Measurements from ENCODE around the gene ORM1. TPM values are rescaled to one million over a fixed set of nuclear protein-coding genes. Genes with fewer than 3 reads are reported as not detected.
"Not testable (repeated sequence)": the region's sequence is repeated elsewhere in the genome, so short reads cannot be mapped to it uniquely, and the experiment has no call there.

The ORM1 gene
- total RNA-seq, 2 experiments from 2014 or later = not detected

GRCh38 chr9:114333718-114334117, 10.8 kb downstream of the ORM1 start:
- peaks cover 40% of the 10 kb centered on the region for H3K36me3 Mint-ChIP-seq (ENCODE audit: low read depth)
- DNase-seq; H3K4me1 Mint-ChIP-seq (ENCODE audit: low read depth); H3K27ac Mint-ChIP-seq; CTCF ChIA-PET; H3K9me3 Mint-ChIP-seq (ENCODE audit: insufficient read depth); ATAC-seq; POLR2A ChIA-PET; H3K4me3 Mint-ChIP-seq; H3K27me3 Mint-ChIP-seq (ENCODE audit: low read depth): not testable (repeated sequence)

DNA sequence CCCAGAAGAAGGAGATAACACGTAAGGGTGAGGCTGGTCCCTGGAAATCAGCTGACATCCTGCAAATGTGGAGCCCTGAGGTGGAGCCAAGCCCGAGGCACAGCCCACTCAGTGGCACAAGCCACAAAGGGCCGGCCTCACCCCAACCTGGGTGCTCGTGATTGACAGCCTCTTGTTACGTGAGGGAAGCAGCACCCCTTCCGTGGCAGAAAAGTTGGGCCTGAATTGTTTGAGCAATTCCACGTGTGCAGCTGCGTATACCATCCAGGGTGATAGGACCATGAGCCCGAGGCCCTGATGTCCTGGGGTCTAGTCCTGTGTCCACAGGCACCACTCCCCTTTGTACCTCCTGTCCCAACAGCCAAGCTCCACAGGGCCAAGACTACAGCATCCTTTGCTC, 11.6 kb downstream of the ORM1 start:
- peak overlapping the region; percentile 40 for H3K27ac Mint-ChIP-seq
- H3K36me3 Mint-ChIP-seq (ENCODE audit: low read depth) = peaks cover 48% of the 10 kb centered on the region
- H3K4me1 Mint-ChIP-seq (ENCODE audit: low read depth) = peaks cover 10% of the 10 kb centered on the region
- H3K9me3 Mint-ChIP-seq (ENCODE audit: insufficient read depth) = no peaks in the 10 kb centered on the region
- no peaks in the 10 kb centered on the region for H3K27me3 Mint-ChIP-seq (ENCODE audit: low read depth)
- ATAC-seq = no peak
- CTCF ChIA-PET = no interaction called here
- no peak overlapping the region for H3K4me3 Mint-ChIP-seq
- no peak for DNase-seq
- POLR2A ChIA-PET = no interaction called here

DNA sequence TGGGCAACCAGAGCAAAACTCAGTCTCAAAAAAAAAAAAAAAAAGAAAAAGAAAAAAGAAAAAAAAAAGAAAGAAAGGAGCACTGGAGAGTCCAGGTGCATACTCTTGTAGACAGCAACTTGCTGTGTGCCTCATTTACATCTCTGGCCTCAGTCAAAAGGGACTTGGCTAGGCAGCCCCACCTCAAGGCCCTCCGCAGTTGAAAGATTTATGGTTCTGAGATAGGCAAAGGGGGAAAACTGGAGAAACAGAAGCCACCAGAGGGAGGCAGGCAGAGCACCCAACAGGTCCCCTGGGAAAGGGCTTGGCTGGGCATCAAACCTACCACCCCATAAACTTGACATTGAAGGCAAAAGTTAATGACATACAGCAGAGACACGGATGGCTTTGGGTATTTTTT, 12.8 kb downstream of the ORM1 start:
- POLR2A ChIA-PET = no interaction called here
- Mint-ChIP-seq H3K36me3 (ENCODE audit: low read depth) (peaks cover 59% of the 10 kb centered on the region), H3K4me3 (no peak overlapping the region)

GRCh38 chr9:114336157-114336556, 13.3 kb downstream of the ORM1 start:
- CTCF ChIA-PET = interaction anchor here (1.0 to 1.1 kb wide), 2 partner anchors 14 to 70 kb away, joined by 3 read pairs; no protein-coding TSS in a partner anchor

More for the DNA sequence above, 12.8 kb downstream of the ORM1 start:
- CTCF ChIA-PET = no interaction called here
- peaks cover 19% of the 10 kb centered on the region for H3K4me1 Mint-ChIP-seq (ENCODE audit: low read depth)
- no peak overlapping the region for H3K27ac Mint-ChIP-seq
- H3K9me3 Mint-ChIP-seq (ENCODE audit: insufficient read depth) = no peaks in the 10 kb centered on the region
- ATAC-seq = no peak
- H3K27me3 Mint-ChIP-seq (ENCODE audit: low read depth) = no peaks in the 10 kb centered on the region
- no peak for DNase-seq

DNA sequence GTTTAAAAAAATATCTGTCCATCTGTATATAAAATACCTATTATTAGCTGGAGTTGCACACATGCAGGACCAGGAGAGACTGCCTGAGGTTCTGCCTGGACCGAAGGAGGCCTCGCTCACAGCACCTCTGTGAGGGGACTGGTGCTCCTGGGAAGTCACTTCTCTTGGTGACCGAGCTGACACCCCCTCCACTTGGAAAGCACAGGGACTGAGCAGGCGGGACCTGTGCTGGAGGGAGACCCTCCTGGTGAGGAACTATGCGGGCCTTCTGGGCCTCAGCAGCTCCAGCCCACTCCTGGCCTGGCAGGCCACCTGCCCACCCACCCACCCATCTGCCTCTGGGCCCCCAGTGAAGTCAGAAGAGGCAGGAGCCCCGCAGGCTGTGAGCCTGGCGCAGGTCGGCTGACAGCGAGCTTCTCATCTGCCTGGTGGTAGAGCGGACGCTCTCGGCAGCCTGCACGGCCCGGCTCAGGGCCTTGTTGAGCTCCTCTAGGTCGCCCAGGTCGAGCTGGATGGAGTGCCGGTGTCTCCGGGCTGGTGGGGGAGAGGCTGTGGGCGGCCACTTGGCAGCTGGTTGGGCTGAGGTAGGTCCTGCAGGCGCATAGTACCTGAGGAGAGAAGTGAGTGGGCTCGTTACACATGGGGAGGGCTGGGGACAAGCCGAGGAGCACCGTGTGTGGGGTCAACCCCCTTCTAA, 13.9 kb downstream of the ORM1 start:
- POLR2A ChIA-PET = no interaction called here
- H3K36me3 Mint-ChIP-seq (ENCODE audit: low read depth) = peaks cover 69% of the 10 kb centered on the region
- ATAC-seq (no peak), DNase-seq (no peak)
- no peaks in the 10 kb centered on the region for H3K9me3 Mint-ChIP-seq (ENCODE audit: insufficient read depth)
- CTCF ChIA-PET = interaction anchor here (1.0 to 5.7 kb wide), 3 partner anchors 13 to 69 kb away, joined by 3 to 46 read pairs (median 3); partner anchors contain the start of gene AKNA
- no peaks in the 10 kb centered on the region for H3K27me3 Mint-ChIP-seq (ENCODE audit: low read depth)
- H3K27ac Mint-ChIP-seq = no peak overlapping the region
- H3K4me1 Mint-ChIP-seq (ENCODE audit: low read depth) = peaks cover 25% of the 10 kb centered on the region
- H3K4me3 Mint-ChIP-seq = no peak overlapping the region

More at GRCh38 chr9:114336157-114336556, 13.3 kb downstream of the ORM1 start:
- peaks cover 62% of the 10 kb centered on the region for H3K36me3 Mint-ChIP-seq (ENCODE audit: low read depth)
- peaks cover 20% of the 10 kb centered on the region for H3K4me1 Mint-ChIP-seq (ENCODE audit: low read depth)
- POLR2A ChIA-PET = no interaction called here
- ATAC-seq (no peak), DNase-seq (no peak)
- H3K27ac Mint-ChIP-seq = no peak overlapping the region
- H3K27me3 Mint-ChIP-seq (ENCODE audit: low read depth) = no peaks in the 10 kb centered on the region
- no peaks in the 10 kb centered on the region for H3K9me3 Mint-ChIP-seq (ENCODE audit: insufficient read depth)
- no peak overlapping the region for H3K4me3 Mint-ChIP-seq

DNA sequence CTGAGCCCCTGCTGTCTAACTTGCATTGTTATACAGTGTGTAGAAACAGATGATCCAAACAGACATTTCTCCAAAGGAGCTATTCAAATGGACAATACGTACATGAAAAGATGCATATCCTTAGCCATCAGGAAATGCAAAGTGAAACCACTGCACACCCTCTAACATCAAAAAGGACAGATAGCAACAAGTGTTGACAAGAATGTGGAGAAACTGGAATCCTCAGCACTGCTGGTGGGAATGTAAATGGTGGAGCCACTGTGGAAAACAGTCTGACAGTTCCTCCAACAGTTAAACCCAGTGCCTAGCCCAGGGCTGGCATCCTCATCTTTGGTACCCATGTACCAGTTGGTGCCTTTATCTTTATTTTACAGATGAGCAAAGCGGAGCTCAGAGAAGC, 15.3 kb downstream of the ORM1 start:
- POLR2A ChIA-PET = interaction anchor here (0.8 kb wide), 1 partner anchor 50 kb away, joined by 3 read pairs; the partner anchor contains the start of gene AKNA
- Mint-ChIP-seq H3K9me3 (ENCODE audit: insufficient read depth) (no peaks in the 10 kb centered on the region), H3K4me1 (ENCODE audit: low read depth) (peaks cover 33% of the 10 kb centered on the region), H3K27ac (no peak overlapping the region), H3K4me3 (no peak overlapping the region), H3K27me3 (ENCODE audit: low read depth) (no peaks in the 10 kb centered on the region), H3K36me3 (ENCODE audit: low read depth) (peaks cover 78% of the 10 kb centered on the region)
- ATAC-seq (no peak), DNase-seq (no peak)
- CTCF ChIA-PET = interaction anchor here (0.6 to 5.7 kb wide), 9 partner anchors 9 to 315 kb away, joined by 3 to 46 read pairs (median 4); partner anchors contain the start of gene AKNA

- H3K4me1 Mint-ChIP-seq (ENCODE audit: low read depth) = peaks cover 43% of the 10 kb centered on the region
- H3K36me3 Mint-ChIP-seq (ENCODE audit: low read depth) = peaks cover 88% of the 10 kb centered on the region
- peak overlapping the region; percentile 43 for H3K27ac Mint-ChIP-seq
- H3K4me3 Mint-ChIP-seq = no peak overlapping the region
- ChIA-PET POLR2A (interaction anchor here (1.7 kb wide), 1 partner anchor 46 kb away, joined by 7 read pairs; no protein-coding TSS in a partner anchor), CTCF (interaction anchor here (0.8 to 5.7 kb wide), 17 partner anchors 11 to 314 kb away, joined by 3 to 46 read pairs (median 4); partner anchors contain the start of gene AKNA)
- peak; percentile 46 for ATAC-seq
- H3K9me3 Mint-ChIP-seq (ENCODE audit: insufficient read depth) = no peaks in the 10 kb centered on the region
- DNase-seq = peak; percentile 64
- H3K27me3 Mint-ChIP-seq (ENCODE audit: low read depth) = no peaks in the 10 kb centered on the region
Measured at GRCh38 chr9:114339130-114339908, 16.4 kb downstream of the ORM1 start.

- ChIA-PET POLR2A (interaction anchor here (1.0 to 1.3 kb wide), 2 partner anchors 9 to 44 kb away, joined by 3 read pairs; no protein-coding TSS in a partner anchor), CTCF (interaction anchor here (1.0 to 5.7 kb wide), 2 partner anchors 47 to 165 kb away, joined by 3 to 46 read pairs; partner anchors contain the start of gene AKNA)
- H3K4me3 Mint-ChIP-seq = no peak overlapping the region
- peaks cover 90% of the 10 kb centered on the region for H3K36me3 Mint-ChIP-seq (ENCODE audit: low read depth)
- H3K27ac Mint-ChIP-seq = peak overlapping the region; percentile 51
- peaks cover 46% of the 10 kb centered on the region for H3K4me1 Mint-ChIP-seq (ENCODE audit: low read depth)
- no peak for DNase-seq
- ATAC-seq = no peak
- H3K27me3 Mint-ChIP-seq (ENCODE audit: low read depth) = no peaks in the 10 kb centered on the region
- H3K9me3 Mint-ChIP-seq (ENCODE audit: insufficient read depth) = no peaks in the 10 kb centered on the region
Measured at GRCh38 chr9:114341152-114341830, 18.4 kb downstream of the ORM1 start.

GRCh38 chr9:114341991-114342390, 19.1 kb downstream of the ORM1 start:
- ATAC-seq = no peak
- DNase-seq = no peak
- ChIA-PET POLR2A (interaction anchor here (0.7 to 1.3 kb wide), 3 partner anchors 10 to 44 kb away, joined by 3 read pairs; no protein-coding TSS in a partner anchor), CTCF (interaction anchor here (1.0 to 5.7 kb wide), 2 partner anchors 46 to 164 kb away, joined by 3 to 46 read pairs; partner anchors contain the start of gene AKNA)
- peaks cover 90% of the 10 kb centered on the region for H3K36me3 Mint-ChIP-seq (ENCODE audit: low read depth)
- H3K27me3 Mint-ChIP-seq (ENCODE audit: low read depth) = no peaks in the 10 kb centered on the region
- peak overlapping the region; percentile 51 for H3K27ac Mint-ChIP-seq
- no peak overlapping the region for H3K4me3 Mint-ChIP-seq
- H3K4me1 Mint-ChIP-seq (ENCODE audit: low read depth) = peaks cover 52% of the 10 kb centered on the region
- H3K9me3 Mint-ChIP-seq (ENCODE audit: insufficient read depth) = no peaks in the 10 kb centered on the region

DNA sequence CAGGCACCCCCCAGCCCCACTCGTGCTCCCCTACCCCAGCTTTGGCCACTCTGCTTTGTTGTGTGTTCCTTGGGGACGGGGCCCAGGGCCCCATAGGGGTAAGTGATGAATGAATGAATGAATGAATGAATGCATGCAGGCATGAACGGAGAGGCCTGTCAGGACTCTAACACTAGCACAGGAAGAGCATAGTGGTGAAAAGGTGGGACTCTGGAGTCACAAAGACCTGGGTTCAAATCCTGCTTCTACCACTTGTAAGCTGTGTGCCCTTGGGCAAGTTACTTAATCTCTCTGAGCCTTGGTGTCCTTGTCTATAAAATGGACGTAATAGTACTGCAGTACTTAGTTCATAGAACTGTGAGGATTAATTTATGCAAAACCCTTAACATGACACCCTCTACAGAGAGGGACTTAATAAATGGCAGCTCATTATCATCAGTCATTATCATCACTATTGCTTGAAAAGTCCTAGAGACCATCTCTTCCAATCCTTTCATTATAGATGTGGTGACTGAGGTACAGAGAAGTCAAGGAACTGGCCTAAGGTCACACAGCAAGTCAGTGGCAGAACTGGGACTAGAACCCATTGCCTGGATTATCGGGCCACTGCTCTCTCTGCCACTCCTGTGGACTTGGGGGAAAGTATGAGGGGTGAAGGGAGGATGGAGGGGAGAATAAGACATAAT, 20.0 kb downstream of the ORM1 start:
- Mint-ChIP-seq H3K27me3 (ENCODE audit: low read depth) (no peaks in the 10 kb centered on the region), H3K36me3 (ENCODE audit: low read depth) (peaks cover 89% of the 10 kb centered on the region), H3K27ac (peak overlapping the region; percentile 48), H3K4me3 (no peak overlapping the region), H3K9me3 (ENCODE audit: insufficient read depth) (no peaks in the 10 kb centered on the region), H3K4me1 (ENCODE audit: low read depth) (peaks cover 53% of the 10 kb centered on the region)
- ATAC-seq (no peak), DNase-seq (no peak)
- ChIA-PET CTCF (no interaction called here), POLR2A (interaction anchor here (0.7 kb wide), 1 partner anchor 17 kb away, joined by 3 read pairs; no protein-coding TSS in a partner anchor)

All from activated CD8-positive, alpha-beta T cell treated with anti-CD3 and anti-CD28 coated beads, Interleukin-2, amount 10 ng/mL, durations not matched to agents 7 days and 5 days (primary cell).